ENCODE measurements around the gene SLC35F6.

DNA sequence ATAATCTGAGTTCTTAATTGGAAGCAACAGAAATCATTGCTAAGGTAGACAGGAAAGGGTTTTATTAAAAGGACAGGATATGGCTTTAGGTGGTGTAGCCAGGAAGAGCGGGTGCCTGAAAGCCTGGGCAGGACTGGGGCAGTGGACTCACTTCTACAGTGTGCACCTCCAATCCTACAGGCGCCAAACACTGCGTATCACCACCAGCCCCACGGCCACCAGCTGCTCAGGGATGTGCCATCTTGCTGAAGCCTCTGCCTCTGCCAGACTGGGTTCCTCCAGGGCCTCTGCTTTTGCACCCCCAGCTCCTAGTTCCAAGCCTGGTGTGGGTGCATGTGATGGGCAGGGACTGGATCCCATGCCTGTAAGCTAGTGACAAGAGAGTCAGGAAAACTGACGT, 54.2 kb downstream of the SLC35F6 start:
- TF ChIP-seq, protein P1, sequence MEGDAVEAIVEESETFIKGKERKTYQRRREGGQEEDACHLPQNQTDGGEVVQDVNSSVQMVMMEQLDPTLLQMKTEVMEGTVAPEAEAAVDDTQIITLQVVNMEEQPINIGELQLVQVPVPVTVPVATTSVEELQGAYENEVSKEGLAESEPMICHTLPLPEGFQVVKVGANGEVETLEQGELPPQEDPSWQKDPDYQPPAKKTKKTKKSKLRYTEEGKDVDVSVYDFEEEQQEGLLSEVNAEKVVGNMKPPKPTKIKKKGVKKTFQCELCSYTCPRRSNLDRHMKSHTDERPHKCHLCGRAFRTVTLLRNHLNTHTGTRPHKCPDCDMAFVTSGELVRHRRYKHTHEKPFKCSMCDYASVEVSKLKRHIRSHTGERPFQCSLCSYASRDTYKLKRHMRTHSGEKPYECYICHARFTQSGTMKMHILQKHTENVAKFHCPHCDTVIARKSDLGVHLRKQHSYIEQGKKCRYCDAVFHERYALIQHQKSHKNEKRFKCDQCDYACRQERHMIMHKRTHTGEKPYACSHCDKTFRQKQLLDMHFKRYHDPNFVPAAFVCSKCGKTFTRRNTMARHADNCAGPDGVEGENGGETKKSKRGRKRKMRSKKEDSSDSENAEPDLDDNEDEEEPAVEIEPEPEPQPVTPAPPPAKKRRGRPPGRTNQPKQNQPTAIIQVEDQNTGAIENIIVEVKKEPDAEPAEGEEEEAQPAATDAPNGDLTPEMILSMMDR (IDR thresholded peaks at IDR 0.05): no peak
- TF ChIP-seq POLR2A (IDR thresholded peaks at IDR 0.05) (no peak), EP300 (IDR thresholded peaks at IDR 0.05) (no peak)

All from ovary (tissue), 3 donors.